H1 (cell line): Measurements from ENCODE around the gene MMP3. TPM values are rescaled to one million over a fixed set of nuclear protein-coding genes. Genes with fewer than 3 reads are reported as not detected.

Experiments used
- CTCF ChIA-PET: fragments of 300-600 bp; sonication (Branson Sonifier 250); formaldehyde crosslinking; loops from one replicate; lab custom pipeline; 2021; ENCODE audit not compliant: partially characterized antibody; lab: Charles Lee
- POLR2A ChIA-PET: fragments of 300-600 bp; sonication (Branson Sonifier 250); formaldehyde crosslinking; loops from one replicate; lab custom pipeline; 2021; ENCODE audit warnings: inconsistent platforms; ENCODE audit not compliant: partially characterized antibody; lab: Charles Lee
- DNase-seq, 2 experiments: peaks; one replicate each; pipeline versions ENCODE4 v3.0.0 to v3.0.0-alpha.2; 2010 to 2022; ENCODE audit warnings: low spot score in 2 of 2, low read depth in 1 of 2, mixed read lengths in 1 of 2
- FAIRE-seq: peaks from 2 replicates; lab custom pipeline; 2011; peaks lifted over from hg19 to GRCh38; lab: Jason Lieb, UNC
- H2AFZ ChIP-seq: 2 replicates; pipeline ENCODE4 v1.8.1; 2012; ENCODE audit warnings: low read length, inconsistent platforms
- H2AK5ac ChIP-seq: 2 replicates; pipeline ENCODE4 v1.6.1; 2013; ENCODE audit warnings: low read depth, low read length
- H2BK120ac ChIP-seq: replicated peaks from 2 replicates; pipeline ENCODE3; 2013; ENCODE audit warnings: low read depth, low read length, inconsistent platforms
- H2BK12ac ChIP-seq: 2 replicates; pipeline ENCODE4 v1.6.1; 2013; ENCODE audit warnings: low read depth, low read length
- H2BK15ac ChIP-seq: 2 replicates; pipeline ENCODE4 v1.6.1; 2013; ENCODE audit warnings: low read length
- H2BK20ac ChIP-seq: 2 replicates; pipeline ENCODE4 v1.6.1; 2013; ENCODE audit warnings: low read length
- H2BK5ac ChIP-seq: 2 replicates; pipeline ENCODE4 v1.6.1; 2013; ENCODE audit warnings: low read depth, low read length
- H3K14ac ChIP-seq: 2 replicates; pipeline ENCODE4 v1.6.1; 2013; ENCODE audit warnings: inconsistent platforms; ENCODE audit not compliant: insufficient read length
- H3K18ac ChIP-seq: 2 replicates; pipeline ENCODE4 v1.6.1; 2013; ENCODE audit warnings: low read length; ENCODE audit errors: extremely low read depth
- H3K23ac ChIP-seq: 2 replicates; pipeline ENCODE4 v1.6.1; 2013; ENCODE audit warnings: inconsistent platforms; ENCODE audit not compliant: insufficient read length
- H3K23me2 ChIP-seq: 2 replicates; pipeline ENCODE4 v1.6.1; 2013; ENCODE audit warnings: low read depth, low read length
- H3K27ac ChIP-seq: 2 replicates; pipeline ENCODE4 v1.6.1; 2011; ENCODE audit warnings: low read depth, low read length, inconsistent platforms
- H3K27me3 ChIP-seq, 4 experiments: replicated peaks in 1 of 4; 1 replicate in 1 of 4; 2 replicates in 3 of 4; pipeline versions ENCODE4 v1.6.1 to v1.8.1; 2011 to 2013; ENCODE audit warnings: low read length in 3 of 4, mild to moderate bottlenecking in 3 of 4, inconsistent platforms in 2 of 4, mixed read lengths in 2 of 4, moderate library complexity in 1 of 4; ENCODE audit not compliant: control insufficient read depth in 3 of 4, insufficient read depth in 3 of 4; ENCODE audit errors: extremely low read depth in 1 of 4
- H3K36me3 ChIP-seq, 4 experiments: 2 replicates each; pipeline versions ENCODE4 v1.6.1 to v1.8.1; 2011 to 2013; ENCODE audit warnings: mild to moderate bottlenecking in 4 of 4, low read length in 3 of 4, moderate library complexity in 2 of 4, control low read depth in 1 of 4, inconsistent platforms in 1 of 4; ENCODE audit not compliant: insufficient read depth in 4 of 4, control insufficient read depth in 2 of 4
- H3K4ac ChIP-seq: replicated peaks from 2 replicates; pipeline ENCODE3; 2013; ENCODE audit warnings: low read length, low read depth, mixed read lengths, inconsistent platforms; ENCODE audit not compliant: insufficient read length
- H3K4me1 ChIP-seq, 4 experiments: replicated peaks in 1 of 4; 1 replicate in 1 of 4; 2 replicates in 3 of 4; pipeline versions ENCODE4 v1.6.1 to v1.8.1; 2011 to 2013; ENCODE audit warnings: low read length in 3 of 4, inconsistent platforms in 2 of 4, mixed read lengths in 1 of 4; ENCODE audit not compliant: insufficient read depth in 4 of 4, control insufficient read depth in 3 of 4
- H3K4me2 ChIP-seq, 2 experiments: 2 replicates each; pipeline versions ENCODE4 v1.6.1 to v1.8.1; 2011 to 2013; ENCODE audit warnings: low read depth in 2 of 2, low read length in 2 of 2, control low read depth in 1 of 2, inconsistent platforms in 1 of 2, mild to moderate bottlenecking in 1 of 2; ENCODE audit not compliant: insufficient read depth in 1 of 2
- H3K4me3 ChIP-seq, 4 experiments: fragments of 200-600, 300-600 bp in 1 of 4; sonication (generic), shearing (Covaris generic), sonication (Bioruptor Twin) in 1 of 4; 2 replicates each; pipeline versions ENCODE4 v1.5.1 to v1.8.1; 2011 to 2016; ENCODE audit warnings: low read length in 4 of 4, low read depth in 3 of 4, control low read depth in 2 of 4, inconsistent platforms in 2 of 4, mild to moderate bottlenecking in 2 of 4, mixed read lengths in 1 of 4, moderate library complexity in 1 of 4; ENCODE audit not compliant: insufficient read depth in 2 of 4; ENCODE audit errors: extremely low read depth in 1 of 4
- H3K56ac ChIP-seq: replicated peaks from 2 replicates; pipeline ENCODE3; 2013; ENCODE audit warnings: low read depth, mild to moderate bottlenecking, mixed read lengths, low read length, inconsistent platforms; ENCODE audit not compliant: insufficient read length
- H3K79me1 ChIP-seq: 2 replicates; pipeline ENCODE4 v1.6.1; 2013; ENCODE audit warnings: low read depth, low read length, control low read depth
- H3K79me2 ChIP-seq, 2 experiments: 2 replicates each; pipeline versions ENCODE4 v1.6.1 to v1.8.1; 2012 to 2013; ENCODE audit warnings: low read length in 2 of 2, mild to moderate bottlenecking in 2 of 2, inconsistent platforms in 1 of 2; ENCODE audit not compliant: insufficient read depth in 2 of 2, control insufficient read depth in 1 of 2
- H3K9ac ChIP-seq, 4 experiments: replicated peaks in 1 of 4; 1 replicate in 1 of 4; 2 replicates in 3 of 4; pipeline versions ENCODE4 v1.6.1 to v1.8.1; 2011 to 2013; ENCODE audit warnings: low read depth in 3 of 4, low read length in 3 of 4, control low read depth in 2 of 4, mild to moderate bottlenecking in 2 of 4, moderate library complexity in 2 of 4, inconsistent platforms in 1 of 4; ENCODE audit errors: extremely low read depth in 1 of 4
- H3K9me3 ChIP-seq, 2 experiments: 2 replicates each; pipeline versions ENCODE4 v1.6.1 to v1.8.1; 2012 to 2013; ENCODE audit warnings: mild to moderate bottlenecking in 2 of 2, moderate library complexity in 2 of 2, control low read depth in 1 of 2, inconsistent platforms in 1 of 2, low read depth in 1 of 2, low read length in 1 of 2, mixed read lengths in 1 of 2; ENCODE audit not compliant: insufficient read depth in 2 of 2
- H4K20me1 ChIP-seq, 2 experiments: replicated peaks in 1 of 2; 2 replicates each; pipeline versions ENCODE3 to v1.8.1; 2011 to 2013; ENCODE audit warnings: inconsistent platforms in 2 of 2, low read length in 2 of 2, mild to moderate bottlenecking in 1 of 2; ENCODE audit not compliant: insufficient read depth in 2 of 2, control insufficient read depth in 1 of 2
- H4K5ac ChIP-seq: 2 replicates; pipeline ENCODE4 v1.6.1; 2013; ENCODE audit warnings: low read length, low read depth, mixed read lengths, inconsistent platforms; ENCODE audit not compliant: insufficient read length
- H4K8ac ChIP-seq: 2 replicates; pipeline ENCODE4 v1.8.0; 2013; ENCODE audit warnings: mild to moderate bottlenecking, moderate library complexity, low read length, inconsistent platforms; ENCODE audit not compliant: insufficient read depth; ENCODE audit errors: extremely low read depth
- H4K91ac ChIP-seq: replicated peaks from 2 replicates; pipeline ENCODE3; 2013; ENCODE audit warnings: low read length, mixed read lengths, inconsistent platforms; ENCODE audit not compliant: insufficient read length
- CHD2 ChIP-seq: IDR thresholded peaks from 2 replicates; pipeline ENCODE4 v1.6.1; 2012; ENCODE audit warnings: low read length, improper control_type of control experiment
- KDM4A ChIP-seq: IDR thresholded peaks from one replicate; pipeline ENCODE4 v1.7.1; 2012; ENCODE audit warnings: low read depth, mild to moderate bottlenecking, moderate library complexity, low read length, inconsistent platforms; ENCODE audit not compliant: severe bottlenecking
- MAFK ChIP-seq: IDR thresholded peaks from 2 replicates; pipeline ENCODE4 v1.6.1; 2012; ENCODE audit warnings: low read depth, mild to moderate bottlenecking, improper control_type of control experiment, low read length
- MAX ChIP-seq: IDR thresholded peaks from 2 replicates; pipeline ENCODE4 v1.6.1; 2012; ENCODE audit warnings: inconsistent platforms
- NRF1 ChIP-seq: IDR thresholded peaks from 2 replicates; pipeline ENCODE4 v1.6.1; 2011; ENCODE audit warnings: mild to moderate bottlenecking, low read depth, low read length, improper control_type of control experiment
- RXRA ChIP-seq: IDR thresholded peaks from 2 replicates; pipeline ENCODE4 v1.6.1; 2011; ENCODE audit warnings: low read depth, mild to moderate bottlenecking, low read length, moderate library complexity; ENCODE audit not compliant: insufficient read depth
- SAP30 ChIP-seq: fragments of 300-600 bp; sonication (generic); IDR thresholded peaks from 2 replicates; pipeline ENCODE4 v1.7.1; 2012; ENCODE audit warnings: low read length, moderate library complexity, mild to moderate bottlenecking, inconsistent platforms; ENCODE audit not compliant: insufficient read depth, insufficient replicate concordance
- SP1 ChIP-seq: IDR thresholded peaks from 2 replicates; pipeline ENCODE4 v1.6.1; 2011; ENCODE audit warnings: low read depth, low read length
- TEAD4 ChIP-seq: IDR thresholded peaks from 2 replicates; pipeline ENCODE4 v1.6.1; 2012; ENCODE audit warnings: low read depth, low read length, inconsistent platforms, mixed read lengths
- WGBS, 2 experiments: shearing (Covaris generic) in 1 of 2; methylation state at CpG; one replicate each; pipeline versions ENCODE4 v1.1.6 to v1.1.7; 2013 to 2015; ENCODE audit warnings: low lambda C conversion rate in 2 of 2, mixed read lengths in 2 of 2, inconsistent platforms in 1 of 2, low coverage in 1 of 2, missing lambda C conversion rate in 1 of 2; ENCODE audit not compliant: insufficient replicate concordance in 2 of 2, insufficient coverage in 1 of 2, insufficient read length in 1 of 2; ENCODE audit errors: extremely low coverage in 1 of 2, missing lambda C conversion rate in 1 of 2; 5-methylcytosine and 5-hydroxymethylcytosine counted together
- polyA plus RNA-seq, 7 experiments: library from polyadenylated mRNA; depleted of rRNA in 3 of 7; stranded (reverse) in 5 of 7; unstranded in 2 of 7; fragments of >200 nt in 5 of 7; fragments of 200-250 nt in 2 of 7; gene quantifications; 1 replicate in 5 of 7; 2 replicates in 1 of 7; 4 replicates in 1 of 7; pipeline versions ENCODE4 v1.2.1 to v1.2.3, GENCODE V29; 2011 to 2013; ENCODE audit warnings: missing spikeins in 2 of 7, mixed read lengths in 2 of 7
- total RNA-seq: library from RNA; stranded (reverse); fragmentation: NEBNext Ultra II Directional; extraction: Animal tissue kit (Norgen Biotek cat#: 25700); gene quantifications from 2 replicates; pipeline ENCODE4 v1.2.1, GENCODE V29; 2021

Gene MMP3
- total and polyA plus RNA-seq, 2 of the 8 experiments (the other 6 are each of a cell fraction or from before 2014, with no cell fraction given), result not detected

GRCh38 chr11:102864724-102865123 lies 21.3 kb upstream of the MMP3 start:
- H2BK15ac ChIP-seq, result no peak overlapping the region
- H2AK5ac ChIP-seq, result no peak overlapping the region
- no peak overlapping the region for H4K8ac ChIP-seq
- H2BK12ac ChIP-seq, result no peak overlapping the region
- no peak overlapping the region for H3K9ac ChIP-seq
- H3K56ac ChIP-seq, result no peak overlapping the region
- ChIA-PET POLR2A (no interaction called here), CTCF (interaction anchor here (0.6 to 1.8 kb wide), 5 partner anchors 9 to 57 kb away, joined by 3 to 6 read pairs (median 4); partner anchors contain the start of gene MMP12)
- no peaks in the 10 kb centered on the region for H3K79me2 ChIP-seq
- H2BK20ac ChIP-seq, result no peak overlapping the region
- TF ChIP-seq MAX (no peak), KDM4A (no peak), RXRA (no peak), SP1 (no peak), MAFK (no peak), SAP30 (no peak), NRF1 (no peak), CHD2 (no peak), TEAD4 (no peak)
- no peak overlapping the region for H3K18ac ChIP-seq
- no peak overlapping the region for H3K4me3 ChIP-seq
- FAIRE-seq, result no peak
- 93% methylated on average over 1 of the region's 1 CpG; no CpG with 5 or more reads in 1 of the 2 experiments for WGBS, 2 experiments
- no peak overlapping the region for H3K23ac ChIP-seq
- H3K4ac ChIP-seq, result no peak overlapping the region
- H3K9me3 ChIP-seq, result no peaks in the 10 kb centered on the region
- H3K36me3 ChIP-seq, result no peaks in the 10 kb centered on the region
- H4K20me1 ChIP-seq, result no peaks in the 10 kb centered on the region
- H2BK5ac ChIP-seq, result no peak overlapping the region
- H2AFZ ChIP-seq, result no peak overlapping the region
- H3K79me1 ChIP-seq, result no peaks in the 10 kb centered on the region
- no peak overlapping the region for H4K91ac ChIP-seq
- DNase-seq, result no peak
- no peaks in the 10 kb centered on the region for H3K4me1 ChIP-seq
- no peak overlapping the region for H4K5ac ChIP-seq
- no peak overlapping the region for H3K4me2 ChIP-seq
- no peak overlapping the region for H3K14ac ChIP-seq
- no peaks in the 10 kb centered on the region for H3K23me2 ChIP-seq
- H3K27ac ChIP-seq, result no peak overlapping the region
- no peak overlapping the region for H2BK120ac ChIP-seq
- no peaks in the 10 kb centered on the region for H3K27me3 ChIP-seq
